A204.1 (cell line): ENCODE measurements around the gene TRIM3.

ENCODE experiments used
- FAIRE-seq: peaks from 2 replicates; lab custom pipeline; 2012; peaks lifted over from hg19 to GRCh38; lab: Jason Lieb, UNC

The TRIM3 gene

DNA sequence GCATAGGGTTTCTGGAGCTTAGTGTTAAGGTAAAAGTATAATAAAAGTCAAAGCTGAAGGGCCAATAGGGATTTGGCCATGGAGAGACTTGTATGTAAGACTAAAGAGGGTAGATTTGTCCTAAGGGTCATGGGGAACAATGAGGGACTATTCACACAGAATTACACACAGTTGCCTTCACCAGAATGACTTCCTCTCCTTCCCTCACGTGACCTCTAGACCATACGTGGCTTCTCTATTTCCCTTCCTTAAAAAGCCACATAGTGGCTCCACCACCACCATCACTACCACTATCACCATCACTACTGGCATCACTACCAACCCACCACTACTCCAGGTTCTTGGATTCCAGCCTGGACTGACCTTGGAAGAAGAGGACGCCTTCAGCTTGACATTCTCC, 35.7 kb downstream of the TRIM3 start:
- FAIRE-seq: no peak

DNA sequence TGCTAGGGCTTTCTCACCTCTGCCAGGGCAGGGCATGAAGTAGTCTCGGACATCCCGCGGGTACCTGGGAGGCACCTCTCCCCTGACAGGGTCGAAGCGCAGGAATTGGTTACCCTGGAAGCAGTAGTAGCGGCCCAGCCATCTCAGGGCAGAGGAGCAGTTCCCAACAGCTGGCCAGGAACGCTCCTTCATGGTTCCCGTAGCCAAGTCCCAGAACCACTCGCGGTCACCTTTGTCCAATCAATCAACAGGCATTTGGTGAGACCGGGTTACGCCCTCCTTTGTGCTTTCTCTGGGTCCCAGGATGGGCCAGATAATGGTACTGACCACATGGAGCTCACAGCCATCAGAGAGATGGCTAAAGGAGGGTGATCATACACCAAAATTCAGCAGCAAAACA, 36.3 kb downstream of the TRIM3 start:
- no peak for FAIRE-seq

DNA sequence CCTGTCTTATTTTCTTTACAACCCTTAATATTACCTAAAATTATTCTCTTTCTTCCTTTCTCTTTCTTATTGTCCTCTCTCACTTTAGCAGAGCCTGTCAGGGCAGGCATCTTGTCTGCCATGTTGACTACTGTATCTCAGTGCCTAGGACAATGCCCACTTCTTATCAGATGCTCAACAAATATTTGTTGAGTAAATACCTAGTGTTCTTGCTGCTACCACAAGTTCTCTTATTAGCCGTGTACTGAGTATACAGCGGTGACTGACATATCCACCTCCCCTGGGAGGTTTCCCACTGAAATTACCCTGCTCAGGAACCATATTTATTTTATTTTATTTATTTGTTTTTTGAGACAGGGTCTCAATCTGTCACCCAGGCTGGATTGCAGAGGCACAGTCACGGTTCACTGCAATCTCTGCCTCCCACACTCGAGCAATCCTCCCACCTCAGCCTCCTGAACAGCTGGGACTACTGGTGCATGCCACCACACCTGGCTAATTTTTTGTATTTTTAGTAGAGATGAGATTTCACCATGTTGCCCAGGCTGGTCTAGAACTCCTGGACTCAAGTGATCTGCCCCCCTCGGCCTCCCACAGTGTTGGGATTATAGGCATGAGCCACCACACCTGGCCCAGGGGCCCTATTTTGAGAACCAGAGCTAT, 39.6 kb downstream of the TRIM3 start:
- no peak for FAIRE-seq

DNA sequence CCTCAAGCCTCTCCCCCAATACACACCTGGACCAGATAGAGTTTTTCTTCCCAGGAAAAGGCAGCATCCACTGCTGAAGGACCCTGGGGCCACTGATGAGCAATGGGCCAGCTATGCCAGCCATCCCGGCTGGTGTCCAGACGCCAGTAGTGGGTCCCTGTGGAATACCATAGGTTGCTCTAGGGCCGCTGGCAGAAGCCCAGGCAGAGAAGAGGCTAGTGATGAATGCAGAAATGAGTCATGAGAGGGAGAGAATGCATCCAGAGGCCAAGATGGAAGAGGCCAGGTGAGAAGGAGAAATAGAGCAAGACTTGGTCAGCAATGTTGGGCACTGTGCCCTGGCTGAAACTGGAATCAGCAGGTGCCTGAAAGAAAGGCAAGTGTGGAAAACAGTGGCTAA, 41.9 kb downstream of the TRIM3 start:
- FAIRE-seq: no peak

DNA sequence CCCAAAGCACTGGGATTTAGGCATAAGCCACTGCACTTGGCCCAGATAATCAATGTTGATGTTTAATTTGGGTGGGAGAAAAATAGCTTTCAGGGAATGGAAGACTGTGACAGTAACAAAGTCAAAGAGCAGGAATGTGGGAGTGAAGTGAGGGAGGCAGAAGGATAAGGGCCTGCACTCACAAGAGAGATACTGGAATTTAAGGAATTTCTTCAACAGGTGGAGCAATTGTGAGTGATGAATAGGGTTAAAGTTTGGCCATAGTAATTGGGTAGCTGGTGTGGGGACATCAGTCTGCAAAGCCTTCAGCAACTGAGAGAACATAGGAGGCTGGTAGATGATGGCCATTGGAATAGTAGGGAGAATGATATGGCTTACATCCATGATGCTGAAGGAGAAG, 46.2 kb downstream of the TRIM3 start:
- FAIRE-seq: no peak

DNA sequence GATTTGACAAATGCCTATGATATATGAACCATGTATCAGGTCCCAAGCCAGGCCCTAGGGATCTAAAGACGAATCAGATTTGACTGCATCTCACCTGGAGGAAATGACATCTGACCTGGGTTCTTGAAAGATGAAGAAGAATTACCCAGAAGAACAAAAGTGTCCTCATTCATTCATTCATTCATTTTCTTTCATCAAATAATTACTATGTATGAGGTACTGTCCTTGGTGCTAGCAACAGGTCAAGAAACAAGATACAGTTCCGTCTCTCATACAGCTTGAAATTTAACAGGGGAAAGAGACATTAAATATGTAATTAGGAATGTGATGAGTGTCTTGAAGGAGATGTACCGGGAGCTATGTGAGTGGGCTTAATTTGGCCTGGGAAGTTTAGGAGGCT, 53.1 kb downstream of the TRIM3 start:
- no peak for FAIRE-seq

DNA sequence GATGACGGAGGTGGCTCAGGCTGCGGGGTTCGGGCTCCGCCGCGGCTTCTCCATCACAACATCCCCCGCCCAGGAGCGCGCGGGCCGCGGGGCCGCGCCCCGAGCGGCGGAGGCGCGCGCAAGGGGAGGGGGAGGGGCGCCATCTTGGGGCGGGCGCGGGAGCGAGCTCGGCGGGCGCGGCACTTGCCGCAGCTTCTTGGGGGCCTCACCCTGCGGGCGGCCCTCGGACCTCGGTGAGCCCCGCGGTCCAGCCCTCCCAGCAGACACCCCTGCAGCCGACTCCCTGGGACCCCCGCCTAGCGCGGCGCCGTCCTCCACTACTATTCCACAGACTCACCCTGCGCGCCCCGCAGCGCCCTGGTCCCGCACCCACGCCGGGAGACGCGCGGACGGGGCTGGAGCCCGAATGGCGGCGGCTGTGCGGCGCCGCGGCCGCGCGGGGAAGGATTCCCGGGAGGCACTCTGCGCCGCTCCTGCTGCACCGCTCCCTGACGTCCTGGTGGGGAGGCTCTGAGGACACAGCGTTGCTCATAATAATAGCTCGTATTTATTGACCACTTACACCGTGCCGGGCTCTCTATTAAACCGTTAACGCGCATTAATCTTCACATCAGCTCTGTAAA, 54.6 kb downstream of the TRIM3 start, which contains the start of gene APBB1:
Gene APBB1, minus strand, starts transcription at position 86 of the 623 bp plus-strand sequence. CDS start 7,747 bp downstream, outside the sequence.
- no peak for FAIRE-seq

DNA sequence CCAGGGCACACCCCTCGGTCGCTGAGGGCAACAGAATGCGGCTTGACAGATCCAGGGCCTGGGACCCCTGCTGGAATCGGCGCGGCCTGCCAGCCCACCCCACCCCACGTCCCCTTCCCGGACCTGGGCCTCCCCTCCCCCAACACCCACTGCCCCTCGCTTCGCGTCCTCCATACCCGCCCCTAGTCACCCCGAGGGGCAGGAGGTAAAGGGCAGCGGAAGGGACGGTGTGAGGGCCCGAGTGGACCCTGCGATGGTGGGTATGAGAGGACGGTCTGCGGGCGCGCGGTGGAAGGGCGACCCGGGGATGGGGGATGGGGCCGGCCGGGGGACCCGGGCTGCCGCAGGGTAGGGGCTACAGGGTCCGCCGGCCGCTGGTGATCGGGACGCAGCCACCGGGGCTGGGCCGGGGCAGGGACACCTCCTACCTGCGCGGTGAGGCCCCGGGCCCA, 55.2 kb downstream of the TRIM3 start:
- FAIRE-seq: no peak

DNA sequence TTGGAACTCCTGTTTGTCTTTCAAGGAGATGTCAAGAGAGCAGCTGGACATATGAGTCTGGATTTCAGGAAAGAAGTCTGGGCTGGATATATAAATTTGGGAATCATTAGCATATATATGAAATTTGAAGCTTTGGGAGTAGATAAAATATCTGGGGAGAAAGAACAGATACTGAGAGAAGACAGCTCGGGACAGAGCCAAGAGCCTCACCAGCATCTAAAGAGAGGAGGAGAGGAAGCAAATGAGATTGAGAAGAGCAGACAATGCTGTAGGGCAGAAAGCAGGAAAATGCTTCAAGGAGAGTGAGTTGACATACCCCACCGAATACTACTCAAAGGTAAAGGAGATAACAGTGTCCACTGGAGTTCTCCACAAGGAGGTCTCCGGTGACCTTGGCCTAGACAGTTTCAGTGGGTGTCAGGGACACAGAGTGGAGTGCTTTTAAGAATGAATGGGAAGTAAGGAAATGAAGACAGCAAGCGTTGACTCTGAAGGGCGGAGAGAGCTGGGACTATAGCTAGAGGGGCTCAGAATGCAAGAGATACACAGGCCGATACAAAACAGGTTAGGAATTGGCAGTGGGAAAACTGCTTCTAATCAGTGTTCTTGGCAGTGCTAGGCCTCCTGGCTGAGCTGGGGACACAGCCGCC, 55.7 kb downstream of the TRIM3 start:
- no peak for FAIRE-seq

DNA sequence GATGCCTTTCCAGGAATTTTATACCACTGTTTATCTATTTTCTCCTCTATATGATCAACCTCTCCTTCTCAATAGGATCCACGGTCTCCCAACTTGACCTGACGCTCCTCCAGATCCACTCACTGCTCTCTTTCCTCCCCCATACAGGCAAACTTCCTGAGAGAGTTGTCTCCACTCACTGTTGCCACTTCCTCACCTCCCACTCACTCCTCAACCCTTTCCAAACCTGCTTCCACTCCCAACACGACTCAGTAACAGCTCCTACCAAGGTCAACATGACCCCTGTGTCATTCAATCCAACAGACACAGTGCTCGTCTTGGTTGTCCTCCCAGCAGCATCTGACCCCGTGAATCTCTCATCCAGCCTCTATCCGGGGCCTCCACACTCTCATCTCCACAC, 57.9 kb downstream of the TRIM3 start:
- FAIRE-seq: no peak

DNA sequence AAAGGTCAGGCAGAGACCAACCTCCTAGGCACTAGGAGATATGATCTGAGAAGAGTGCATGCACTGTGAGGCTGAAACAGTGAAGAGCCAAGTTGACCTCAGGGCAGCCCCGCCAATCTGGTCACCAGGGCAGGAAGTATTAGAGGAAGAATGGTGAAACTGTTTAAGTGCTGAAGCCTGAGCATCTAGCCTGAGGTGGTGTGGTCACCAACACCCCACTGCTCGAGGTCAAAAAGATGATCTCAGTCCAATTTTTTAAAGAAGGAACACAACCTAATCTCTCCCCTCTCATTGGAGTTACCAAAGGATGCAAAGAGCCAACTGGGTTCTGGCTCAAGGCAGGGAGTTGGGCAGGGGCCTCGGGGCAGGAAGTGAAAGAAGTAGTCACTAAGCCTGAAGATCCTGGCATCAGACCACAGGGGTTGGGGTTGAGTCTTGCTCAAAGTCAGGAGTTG, 58.8 kb downstream of the TRIM3 start:
- no peak for FAIRE-seq

DNA sequence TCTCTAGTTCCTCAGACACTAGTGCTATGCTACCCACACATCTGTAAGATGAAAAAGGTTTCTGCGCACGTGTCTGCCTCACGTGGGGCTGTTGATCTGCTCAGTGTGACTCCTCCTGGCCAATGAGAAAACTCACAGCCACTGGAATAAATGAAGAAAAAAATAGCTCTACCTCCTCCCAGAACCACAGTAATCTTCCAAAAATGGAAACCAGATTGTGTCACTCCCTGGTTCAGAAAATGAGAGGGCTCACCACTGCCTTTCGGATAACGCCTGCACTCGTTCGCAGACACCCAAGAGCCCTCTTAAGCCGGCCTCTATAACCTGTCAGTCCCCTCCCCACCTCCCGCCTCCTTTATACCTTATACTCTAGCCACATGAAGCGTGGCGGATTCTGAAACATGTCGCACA, 59.9 kb downstream of the TRIM3 start:
- FAIRE-seq: no peak

DNA sequence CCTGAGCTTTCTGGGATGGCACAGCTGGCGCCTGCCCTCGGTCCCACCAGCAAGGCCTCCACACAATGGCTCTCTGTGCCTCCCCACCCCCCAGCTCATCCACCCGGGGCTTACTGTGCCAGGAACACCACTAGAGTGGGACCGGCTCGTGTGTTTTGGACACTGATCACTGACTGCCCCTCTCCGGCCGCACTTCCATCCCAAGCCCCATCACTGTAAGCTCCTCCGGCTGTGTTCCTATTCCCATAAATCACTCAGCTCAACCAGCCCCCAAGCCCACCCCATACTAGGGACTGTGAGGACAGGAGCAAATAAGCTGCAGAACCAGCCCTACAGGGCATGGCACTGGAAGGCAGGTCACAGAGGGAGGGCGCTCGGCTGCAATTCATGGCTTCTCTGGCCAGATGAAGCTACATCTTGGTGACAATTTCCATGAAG, 62.1 kb downstream of the TRIM3 start:
- no peak for FAIRE-seq

DNA sequence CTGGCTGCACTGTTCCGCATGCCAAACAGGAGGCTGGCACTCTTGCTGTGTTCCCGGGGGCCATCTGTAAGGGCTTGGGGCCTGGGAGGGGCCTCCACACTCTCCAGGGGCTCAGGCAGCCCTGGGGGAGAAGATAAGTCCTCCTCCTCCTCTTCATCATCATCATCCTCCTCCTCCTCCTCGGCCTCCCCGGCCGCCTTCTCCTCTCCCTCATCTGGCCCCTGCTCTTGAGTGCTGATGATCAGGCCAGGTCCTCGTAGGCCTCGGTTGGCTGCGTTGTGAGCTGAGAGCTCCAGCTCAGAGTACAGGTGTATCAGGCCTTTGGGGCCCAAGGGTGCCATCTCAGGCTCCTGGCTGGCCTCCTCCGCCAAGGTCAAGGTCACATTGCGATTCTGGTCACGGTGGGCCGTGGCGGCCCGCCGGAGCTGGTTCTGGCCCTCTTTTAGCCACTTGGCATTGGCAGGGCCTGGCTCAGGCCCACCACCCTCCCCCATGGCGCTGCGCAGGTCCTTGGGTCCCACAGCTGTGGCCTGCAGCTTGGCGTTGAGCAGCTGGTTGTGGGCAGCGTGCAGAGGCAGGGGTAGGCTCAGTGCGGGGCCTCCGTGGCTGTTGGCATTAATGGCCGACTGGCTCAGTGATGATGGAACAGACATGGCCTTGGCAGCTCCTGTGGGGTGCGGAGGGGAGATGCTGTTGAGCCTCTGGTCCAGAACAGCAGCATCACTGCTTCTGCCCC, 62.9 kb downstream of the TRIM3 start:
- FAIRE-seq: no peak

DNA sequence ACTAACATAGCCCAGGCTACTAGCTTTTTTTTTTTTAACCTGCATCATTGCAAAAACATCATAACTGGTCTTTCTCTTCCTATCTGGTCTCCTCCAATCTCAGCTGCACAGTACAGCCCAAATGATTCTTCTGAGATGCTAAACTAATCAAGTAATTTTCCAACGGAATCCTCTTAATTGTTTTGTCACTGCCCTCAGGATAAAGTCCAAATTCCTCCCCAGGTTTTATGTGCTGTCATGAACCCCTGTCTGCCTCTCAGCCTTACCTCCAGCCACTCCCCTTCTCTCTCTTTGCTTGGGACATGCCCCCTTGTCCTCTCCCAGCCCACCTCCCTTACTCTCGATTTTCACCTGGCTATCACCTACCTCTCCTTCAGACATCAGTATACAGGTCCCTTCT, 67.4 kb downstream of the TRIM3 start:
- FAIRE-seq: no peak

DNA sequence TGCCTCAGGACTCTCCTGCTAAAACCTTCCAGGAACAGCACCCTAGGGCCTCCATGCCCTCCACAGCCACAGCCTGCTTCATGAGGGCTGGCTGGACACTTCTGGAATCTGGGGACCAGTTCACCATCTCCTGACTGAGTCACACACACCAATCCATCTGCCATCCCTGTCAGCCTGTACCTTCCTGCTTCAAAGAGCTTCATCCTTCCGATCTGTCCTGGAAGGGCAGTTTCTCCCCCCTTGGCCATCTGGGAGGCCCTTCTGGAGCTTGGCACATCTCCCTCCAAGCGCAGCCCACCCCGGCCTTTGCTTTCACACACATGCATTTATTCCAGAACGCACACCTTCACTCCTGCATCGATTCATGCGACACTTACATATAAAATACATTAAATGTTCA, 67.9 kb downstream of the TRIM3 start:
- FAIRE-seq: no peak

DNA sequence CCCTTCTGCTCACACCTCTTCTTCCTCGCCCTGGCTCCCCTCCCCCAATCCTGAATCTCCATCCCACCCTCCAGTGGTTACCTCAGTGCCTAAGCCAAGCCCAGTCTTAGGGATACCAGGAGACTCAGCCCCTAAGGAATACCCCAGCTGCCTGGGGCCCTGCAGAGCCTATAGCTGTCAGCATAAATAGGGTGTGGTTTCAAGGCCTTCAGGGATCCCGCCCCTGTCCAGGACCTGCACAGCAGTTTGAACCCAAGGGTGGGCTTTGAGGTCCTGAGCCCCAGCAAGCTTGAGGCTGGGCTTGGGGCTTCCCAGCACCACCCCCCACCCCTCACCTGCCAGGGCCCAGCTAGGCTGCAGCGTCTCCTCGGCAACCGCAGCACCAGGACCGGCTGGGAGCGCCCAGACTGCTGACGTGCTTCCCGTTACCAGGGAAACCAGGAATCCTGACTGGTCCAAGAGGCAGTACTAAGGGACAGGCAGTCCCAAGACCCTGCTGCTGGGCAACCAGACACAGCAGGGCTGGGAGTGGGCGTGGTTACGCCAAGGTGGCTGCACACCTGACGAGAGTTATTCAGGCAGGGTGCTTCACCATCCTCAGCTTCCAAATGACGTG, 68.6 kb downstream of the TRIM3 start:
- FAIRE-seq: no peak

DNA sequence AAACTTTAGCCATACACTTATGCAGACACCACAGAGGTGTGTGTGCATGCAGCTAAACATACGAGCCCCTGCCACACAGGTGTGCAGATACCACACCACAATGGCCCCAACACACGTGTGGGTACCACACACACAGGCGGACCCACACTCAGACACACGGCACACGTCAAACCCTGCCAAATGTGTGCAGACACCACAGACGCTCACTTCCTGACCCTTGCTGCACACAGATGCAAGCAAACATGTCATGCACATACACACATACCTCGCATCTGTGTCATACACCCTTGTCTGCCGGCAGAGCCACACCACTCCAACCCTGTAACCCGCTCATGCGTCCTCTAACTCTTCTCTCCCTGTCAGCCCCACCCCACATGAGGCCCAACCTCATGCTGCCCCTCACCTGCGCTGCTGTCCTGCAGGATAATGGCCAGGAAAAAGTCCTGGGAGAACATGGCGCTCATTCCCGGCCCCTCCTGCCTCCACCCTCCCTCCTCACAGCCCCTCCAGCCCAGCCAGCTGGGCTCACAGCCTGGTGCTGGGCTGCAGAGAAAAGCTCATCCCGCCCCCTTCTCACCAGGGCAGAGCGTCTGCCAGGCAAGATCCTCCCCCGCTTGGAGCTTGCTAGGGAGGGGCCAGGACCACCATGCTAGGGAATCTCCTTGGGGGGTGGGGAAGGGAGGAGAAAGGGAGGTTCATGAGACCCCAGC, 69.2 kb downstream of the TRIM3 start:
- no peak for FAIRE-seq

DNA sequence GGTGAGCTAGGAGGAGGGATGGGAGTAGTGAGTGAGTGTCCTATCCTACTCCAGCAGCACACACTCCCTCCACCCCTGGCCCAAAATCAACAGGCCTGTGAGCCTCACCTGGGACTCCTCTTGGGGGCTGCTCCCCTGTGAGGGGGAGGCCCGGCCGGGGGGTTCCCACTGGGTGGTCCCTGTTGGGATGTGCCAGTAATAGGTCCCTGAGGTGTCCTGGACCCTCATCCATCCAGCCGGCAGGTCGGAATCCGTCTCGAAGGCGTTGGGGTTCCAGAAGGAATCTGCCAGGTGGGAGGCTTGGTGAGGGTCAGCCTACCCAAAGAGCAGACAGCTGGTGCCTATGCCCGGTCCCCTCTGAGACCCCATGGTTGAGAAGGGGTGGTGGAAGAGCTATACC, 70.2 kb downstream of the TRIM3 start:
- no peak for FAIRE-seq

DNA sequence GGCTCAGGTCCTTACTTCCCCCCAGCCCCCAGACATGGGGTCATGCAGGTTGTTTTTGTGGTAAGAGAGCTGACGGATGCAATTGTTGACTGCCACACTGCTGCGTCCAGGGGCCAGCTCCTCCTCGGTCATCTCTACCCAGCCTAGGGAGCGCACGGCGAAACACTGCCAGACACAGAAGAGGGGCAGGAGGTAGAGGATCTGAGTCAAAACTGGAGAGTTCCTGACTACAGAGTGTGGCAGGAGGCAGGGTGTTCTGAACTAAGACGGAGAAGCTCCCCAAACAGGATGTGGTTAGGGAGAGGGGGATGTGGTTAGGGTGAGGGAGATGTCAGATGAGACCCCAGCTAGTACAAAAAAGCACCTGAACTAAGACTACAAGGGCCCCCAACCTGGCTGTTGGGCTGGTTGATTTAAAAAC, 71.2 kb downstream of the TRIM3 start:
- no peak for FAIRE-seq

DNA sequence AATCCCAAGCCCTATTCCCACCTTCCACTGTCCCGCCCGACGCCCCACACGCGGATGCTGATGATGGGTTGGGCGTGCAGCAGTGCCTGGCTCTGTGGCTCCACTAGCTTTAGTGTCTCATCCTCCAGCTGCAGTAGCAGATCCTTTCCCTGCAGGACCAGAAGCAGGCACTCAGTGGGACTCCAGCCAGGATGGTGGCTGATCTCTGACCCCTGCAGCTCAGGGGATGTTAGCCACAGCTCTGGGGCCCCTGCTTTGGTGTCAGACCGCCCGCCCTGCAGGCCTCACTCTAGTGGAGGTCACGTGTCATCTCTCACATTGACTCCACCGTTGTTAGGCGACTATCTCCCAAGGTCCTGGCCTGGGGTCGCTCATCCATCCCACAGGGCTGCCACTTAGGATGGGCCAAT, 71.7 kb downstream of the TRIM3 start:
- no peak for FAIRE-seq

DNA sequence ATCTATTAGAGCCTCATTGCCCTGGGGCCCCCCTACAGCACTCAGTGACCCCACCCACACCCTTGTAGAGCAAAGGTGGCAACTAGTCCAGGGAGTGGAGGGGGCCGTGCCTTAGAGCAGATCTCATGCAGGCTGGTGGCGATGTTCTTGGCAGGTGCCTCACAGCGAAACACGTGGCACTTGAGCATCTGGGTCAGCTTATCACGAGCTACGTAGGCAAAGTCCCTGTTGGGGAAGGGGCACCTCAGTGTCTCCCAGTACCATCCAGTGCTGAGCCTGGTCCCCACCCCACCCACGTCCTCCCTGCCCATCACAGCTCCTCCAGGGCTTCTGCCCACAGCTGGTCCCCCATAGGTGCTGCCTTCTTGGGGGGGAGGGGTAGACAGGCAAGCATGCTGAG, 72.3 kb downstream of the TRIM3 start:
- no peak for FAIRE-seq
